Subcutaneous adipose tissue (tissue), 4 donors: ENCODE results near the gene TNFAIP3. TPM values are rescaled to one million over a fixed set of nuclear protein-coding genes. Genes with fewer than 3 reads are reported as not detected.

Experiments used
- total RNA-seq, 4 donors: library from RNA; depleted of rRNA; stranded (reverse); fragments of >200 nt; gene quantifications; one replicate each; pipeline ENCODE4 v1.1.0, GENCODE V29; 2016
- TF ChIP-seq, protein P1 (sequence below): fragments of 450-650 bp; IDR thresholded peaks from one replicate; pipeline ENCODE4 v1.5.1; 2016; ENCODE audit warnings: low read depth, mild to moderate bottlenecking, control low read depth, antibody characterized with exemption, moderate library complexity

The TNFAIP3 gene
- total RNA-seq, 4 donors from 2014 or later = 16.2 to 33.0 (median 28.0) TPM

- TF ChIP-seq, protein P1, sequence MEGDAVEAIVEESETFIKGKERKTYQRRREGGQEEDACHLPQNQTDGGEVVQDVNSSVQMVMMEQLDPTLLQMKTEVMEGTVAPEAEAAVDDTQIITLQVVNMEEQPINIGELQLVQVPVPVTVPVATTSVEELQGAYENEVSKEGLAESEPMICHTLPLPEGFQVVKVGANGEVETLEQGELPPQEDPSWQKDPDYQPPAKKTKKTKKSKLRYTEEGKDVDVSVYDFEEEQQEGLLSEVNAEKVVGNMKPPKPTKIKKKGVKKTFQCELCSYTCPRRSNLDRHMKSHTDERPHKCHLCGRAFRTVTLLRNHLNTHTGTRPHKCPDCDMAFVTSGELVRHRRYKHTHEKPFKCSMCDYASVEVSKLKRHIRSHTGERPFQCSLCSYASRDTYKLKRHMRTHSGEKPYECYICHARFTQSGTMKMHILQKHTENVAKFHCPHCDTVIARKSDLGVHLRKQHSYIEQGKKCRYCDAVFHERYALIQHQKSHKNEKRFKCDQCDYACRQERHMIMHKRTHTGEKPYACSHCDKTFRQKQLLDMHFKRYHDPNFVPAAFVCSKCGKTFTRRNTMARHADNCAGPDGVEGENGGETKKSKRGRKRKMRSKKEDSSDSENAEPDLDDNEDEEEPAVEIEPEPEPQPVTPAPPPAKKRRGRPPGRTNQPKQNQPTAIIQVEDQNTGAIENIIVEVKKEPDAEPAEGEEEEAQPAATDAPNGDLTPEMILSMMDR = no peak
Observed at GRCh38 chr6:137893181-137893580, 26.1 kb downstream of the TNFAIP3 start.

GRCh38 chr6:137893726-137894125 lies 26.7 kb downstream of the TNFAIP3 start:
- TF ChIP-seq, protein P1 = no peak

GRCh38 chr6:137894779-137895385 lies 27.8 kb downstream of the TNFAIP3 start:
- TF ChIP-seq, protein P1 = no peak

GRCh38 chr6:137896647-137897046 lies 29.6 kb downstream of the TNFAIP3 start:
- TF ChIP-seq, protein P1 = no peak

DNA sequence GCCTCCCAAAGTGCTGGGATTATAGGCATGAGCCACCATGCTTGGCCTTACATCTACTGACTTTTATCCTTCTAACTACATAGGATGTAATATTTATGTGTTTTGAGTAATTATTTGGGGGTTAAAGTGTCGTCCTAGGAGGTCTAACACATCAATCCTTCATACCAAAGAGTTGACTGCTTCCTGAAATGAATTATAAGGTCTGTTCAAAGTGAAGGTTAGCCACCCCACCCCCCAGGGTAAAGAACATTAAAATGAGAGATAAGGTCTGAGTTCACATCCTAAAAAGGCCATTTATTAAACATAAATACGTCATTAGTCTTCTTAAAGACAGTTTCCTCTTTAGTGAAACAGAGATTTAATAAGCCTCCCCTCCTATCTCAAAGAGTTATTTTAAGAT lies 33.8 kb downstream of the TNFAIP3 start:
- TF ChIP-seq, protein P1 = no peak

DNA sequence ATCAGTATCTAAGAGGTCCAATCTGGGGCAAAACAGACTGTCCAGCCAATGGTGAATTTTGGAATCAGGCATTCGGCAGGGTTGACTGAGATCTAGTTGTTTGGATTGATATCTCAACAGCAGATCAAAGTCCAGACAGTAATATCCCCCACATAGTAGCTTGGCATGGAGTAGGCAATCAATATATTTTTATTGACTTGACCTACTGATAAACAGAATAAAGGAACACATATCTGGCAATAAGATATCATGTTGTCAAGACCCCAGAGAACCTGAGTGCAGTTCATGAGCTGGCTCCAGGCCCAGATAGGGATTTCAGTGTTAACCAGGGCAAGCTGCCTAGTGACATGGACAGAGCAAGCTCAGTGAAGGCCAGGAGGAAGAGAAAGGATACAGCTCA lies 34.4 kb downstream of the TNFAIP3 start:
- TF ChIP-seq, protein P1 = no peak

GRCh38 chr6:137902699-137903098 lies 35.6 kb downstream of the TNFAIP3 start:
- TF ChIP-seq, protein P1 = no peak
